ENCODE results near the gene TMEM236. TPM values are rescaled to one million over a fixed set of nuclear protein-coding genes. Genes with fewer than 3 reads are reported as not detected.
A peak's percentile ranks its signal among the peaks of the same experiment; 100 is the strongest.

TMEM236 gene
- total and polyA plus RNA-seq, 8 donors: 0.21 to 2.8 (median 0.50) TPM

- Histone ChIP-seq H3K4me3 (no peak overlapping the region), H3K27me3 (peaks cover 0 to 5% of the 10 kb centered on the region in 2 donors), H3K9me3 (no peaks in the 10 kb centered on the region), H3K4me1 (peaks cover 0 to 3% of the 10 kb centered on the region in 2 donors), H3K36me3 (no peaks in the 10 kb centered on the region), H3K27ac (no peak overlapping the region)
- DNase-seq (no peak), ATAC-seq (peak; percentile 42)
- TF ChIP-seq CTCF (IDR thresholded peaks at IDR 0.05): no peak
- intact Hi-C loops (cut with DNase I): no loop called here
Observed at GRCh38 chr10:17816199-17816598, 64.2 kb downstream of the TMEM236 start.

- DNase-seq: no peak
- ATAC-seq: no peak
- Histone ChIP-seq H3K9me3 (no peaks in the 10 kb centered on the region), H3K4me3 (no peak overlapping the region), H3K27ac (no peak overlapping the region), H3K36me3 (no peaks in the 10 kb centered on the region), H3K27me3 (peaks cover 0 to 5% of the 10 kb centered on the region in 2 donors), H3K4me1 (peaks cover 0 to 3% of the 10 kb centered on the region in 2 donors)
- intact Hi-C loops (cut with DNase I): no loop called here
- TF ChIP-seq CTCF (IDR thresholded peaks at IDR 0.05): no peak
Observed at GRCh38 chr10:17817316-17817715, 65.3 kb downstream of the TMEM236 start.

- Histone ChIP-seq H3K4me3 (no peak overlapping the region), H3K27me3 (peaks cover 0 to 3% of the 10 kb centered on the region in 2 donors), H3K27ac (no peak overlapping the region), H3K9me3 (no peaks in the 10 kb centered on the region), H3K36me3 (no peaks in the 10 kb centered on the region), H3K4me1 (peaks cover 0 to 3% of the 10 kb centered on the region in 2 donors)
- no peak for TF ChIP-seq CTCF (IDR thresholded peaks at IDR 0.05)
- ATAC-seq (no peak), DNase-seq (no peak)
- intact Hi-C loops (cut with DNase I): no loop called here
Observed at GRCh38 chr10:17817790-17818189, 65.8 kb downstream of the TMEM236 start.

GRCh38 chr10:17819836-17820235, 67.8 kb downstream of the TMEM236 start:
- intact Hi-C loops (cut with DNase I): no loop called here
- peaks cover 0 to 3% of the 10 kb centered on the region in 2 donors for H3K4me1 ChIP-seq
- no peaks in the 10 kb centered on the region for H3K9me3 ChIP-seq
- no peak for DNase-seq
- H3K27ac ChIP-seq: no peak overlapping the region
- H3K27me3 ChIP-seq: no peaks in the 10 kb centered on the region
- TF ChIP-seq CTCF (IDR thresholded peaks at IDR 0.05): no peak
- no peak for ATAC-seq
- H3K4me3 ChIP-seq: no peak overlapping the region
- H3K36me3 ChIP-seq: no peaks in the 10 kb centered on the region

GRCh38 chr10:17820943-17821342, 68.9 kb downstream of the TMEM236 start:
- Histone ChIP-seq H3K9me3 (no peaks in the 10 kb centered on the region), H3K36me3 (no peaks in the 10 kb centered on the region), H3K4me3 (no peak overlapping the region), H3K27me3 (no peaks in the 10 kb centered on the region), H3K27ac (no peak overlapping the region), H3K4me1 (no peaks in the 10 kb centered on the region)
- no peak for TF ChIP-seq CTCF (IDR thresholded peaks at IDR 0.05)
- ATAC-seq (no peak), DNase-seq (no peak)
- intact Hi-C loops (cut with DNase I): no loop called here

Measured in left lung (tissue), 10 donors.